Small intestine (tissue), 7 donors: Measurements from ENCODE around the gene WDR37. TPM values are rescaled to one million over a fixed set of nuclear protein-coding genes. Genes with fewer than 3 reads are reported as not detected.

ENCODE experiments used
- DNase-seq, 2 donors: peaks; one replicate each; pipeline versions ENCODE4 v3.0.0 to v3.0.0-alpha.2; 2013
- FAIRE-seq: peaks from 2 replicates; lab custom pipeline; 2012; peaks lifted over from hg19 to GRCh38; lab: Jason Lieb, UNC
- H3K27ac ChIP-seq, 3 donors: one replicate each; pipeline ENCODE4 v1.5.1; 2013; ENCODE audit warnings: low read length in 2 of 3, mild to moderate bottlenecking in 2 of 3, control low read depth in 1 of 3, inconsistent platforms in 1 of 3, low read depth in 1 of 3, moderate library complexity in 1 of 3
- H3K27me3 ChIP-seq, 3 donors: one replicate each; pipeline ENCODE4 v1.6.1; 2013; ENCODE audit warnings: low read length in 3 of 3, inconsistent platforms in 1 of 3; ENCODE audit not compliant: control insufficient read depth in 3 of 3, insufficient read depth in 3 of 3
- H3K36me3 ChIP-seq, 3 donors: one replicate each; pipeline ENCODE4 v1.6.1; 2013; ENCODE audit warnings: low read length in 3 of 3, inconsistent platforms in 1 of 3, low read depth in 1 of 3, mild to moderate bottlenecking in 1 of 3, moderate library complexity in 1 of 3; ENCODE audit not compliant: control insufficient read depth in 3 of 3, insufficient read depth in 2 of 3
- H3K4me1 ChIP-seq, 3 donors: one replicate each; pipeline ENCODE4 v1.6.1; 2013; ENCODE audit warnings: low read length in 2 of 3, inconsistent platforms in 1 of 3, low read depth in 1 of 3, mild to moderate bottlenecking in 1 of 3, moderate library complexity in 1 of 3; ENCODE audit not compliant: control insufficient read depth in 3 of 3, insufficient read depth in 2 of 3
- H3K4me3 ChIP-seq, 3 donors: one replicate each; pipeline ENCODE4 v1.5.1; 2013; ENCODE audit warnings: low read length in 3 of 3, control low read depth in 1 of 3, inconsistent platforms in 1 of 3, low read depth in 1 of 3, mild to moderate bottlenecking in 1 of 3, moderate library complexity in 1 of 3
- H3K9me3 ChIP-seq, 2 donors: one replicate each; pipeline ENCODE4 v1.6.1; 2013; ENCODE audit warnings: low read depth in 1 of 2, low read length in 1 of 2; ENCODE audit not compliant: control insufficient read depth in 2 of 2, insufficient read depth in 1 of 2
- WGBS, 3 donors: extraction: QIAGEN DNeasy Blood & Tissue Kit; methylation state at CpG; one replicate each; pipeline ENCODE4 v1.1.7; 2013; 5-methylcytosine and 5-hydroxymethylcytosine counted together
- polyA plus RNA-seq, 4 donors: library from polyadenylated mRNA; stranded (reverse) in 3 of 4; unstranded in 1 of 4; fragments of 200-250 nt in 3 of 4; fragments of 120-200 nt in 1 of 4; gene quantifications; one replicate each; pipeline versions ENCODE4 v1.2.1 to v1.2.3, GENCODE V29; 2013
- donor health status: healthy with polysubstance abuse.
- donor health status: control.
- donor health status: control.
- donor health status: Bipolar disorder and iron deficiency.
- donor health status: healthy.

WDR37 gene
- polyA plus RNA-seq, 4 donors = 6.8 to 14.8 (median 7.7) TPM

DNA sequence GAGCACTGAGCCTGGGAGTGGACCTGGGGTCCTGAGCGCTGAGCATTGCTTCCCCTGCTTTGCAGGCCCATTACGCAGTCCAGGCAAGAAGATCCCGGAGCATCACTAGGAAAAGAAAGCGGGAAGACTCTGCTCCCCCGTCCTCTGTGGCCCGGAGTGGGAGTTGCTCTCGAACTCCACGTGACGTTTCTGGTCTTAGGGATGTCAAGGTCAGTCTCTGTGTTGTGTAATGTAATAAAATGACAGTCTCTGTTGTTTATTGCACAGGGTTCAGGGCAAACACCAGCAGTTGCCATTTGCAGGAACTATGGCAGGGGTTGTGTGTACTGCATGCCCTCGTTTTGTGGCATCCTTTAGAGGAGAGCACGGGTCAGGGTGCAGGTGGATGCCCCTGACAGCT, 40.5 kb upstream of the WDR37 start:
- FAIRE-seq = no peak
- Histone ChIP-seq H3K27me3 (no peaks in the 10 kb centered on the region), H3K27ac (no peak overlapping the region), H3K36me3 (peaks cover 22 to 59% (median 24%) of the 10 kb centered on the region in 3 donors), H3K4me3 (no peak overlapping the region), H3K9me3 (no peaks in the 10 kb centered on the region), H3K4me1 (no peaks in the 10 kb centered on the region)
- 93 to 97% (median 94%) methylated on average over 11 of the region's 11 CpGs for WGBS, 3 donors
- DNase-seq = no peak

DNA sequence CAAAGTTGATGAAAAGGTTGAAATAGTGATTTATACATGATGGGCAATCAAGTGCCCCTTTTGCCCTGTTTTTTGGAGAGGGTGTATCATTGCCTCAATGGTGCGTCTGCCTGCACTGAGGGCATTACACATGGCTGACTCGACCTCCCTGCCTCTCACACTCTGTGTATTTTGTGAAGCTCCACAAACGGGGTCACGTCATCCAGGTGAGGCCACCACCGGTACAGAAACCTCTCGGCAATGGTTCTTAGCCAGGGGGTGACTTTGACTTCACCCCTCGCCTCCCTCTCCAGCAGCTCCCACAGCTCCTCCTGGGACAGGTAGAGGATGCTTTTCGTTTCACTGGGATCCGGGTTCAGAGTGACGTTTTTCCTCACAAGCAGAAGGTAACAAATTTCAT, 36.8 kb upstream of the WDR37 start:
- Histone ChIP-seq H3K4me1 (no peaks in the 10 kb centered on the region), H3K4me3 (no peak overlapping the region), H3K27ac (no peak overlapping the region), H3K36me3 (peaks cover 9 to 32% (median 14%) of the 10 kb centered on the region in 3 donors), H3K27me3 (no peaks in the 10 kb centered on the region), H3K9me3 (no peaks in the 10 kb centered on the region)
- DNase-seq (no peak), FAIRE-seq (no peak)
- WGBS, 3 donors = 90 to 95% (median 93%) methylated on average over 10 of the region's 10 CpGs

DNA sequence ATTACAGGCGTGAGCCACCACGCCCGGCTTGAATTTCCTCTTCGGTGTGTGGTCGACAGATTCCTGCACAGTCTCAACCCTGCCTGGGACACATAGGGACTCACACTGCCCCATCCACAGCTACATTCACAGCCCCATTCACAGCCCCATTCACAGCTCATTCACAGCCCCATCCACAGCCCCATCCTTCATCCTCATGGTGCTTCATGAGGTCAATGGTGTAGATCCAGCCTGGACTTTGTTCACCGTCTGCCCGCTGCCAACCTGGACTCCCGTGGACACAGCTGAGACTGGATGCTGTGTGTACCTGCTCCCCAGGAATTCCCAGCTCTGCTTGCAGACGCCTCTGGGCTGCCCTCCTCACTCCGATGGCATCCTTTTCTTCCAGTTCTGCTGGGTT, 35.7 kb upstream of the WDR37 start:
- 85 to 92% (median 90%) methylated on average over 10 of the region's 10 CpGs for WGBS, 3 donors
- Histone ChIP-seq H3K27ac (no peak overlapping the region), H3K4me1 (no peaks in the 10 kb centered on the region), H3K4me3 (no peak overlapping the region), H3K27me3 (no peaks in the 10 kb centered on the region), H3K9me3 (no peaks in the 10 kb centered on the region), H3K36me3 (peaks cover 9 to 24% (median 11%) of the 10 kb centered on the region in 3 donors)
- DNase-seq (no peak), FAIRE-seq (no peak)

DNA sequence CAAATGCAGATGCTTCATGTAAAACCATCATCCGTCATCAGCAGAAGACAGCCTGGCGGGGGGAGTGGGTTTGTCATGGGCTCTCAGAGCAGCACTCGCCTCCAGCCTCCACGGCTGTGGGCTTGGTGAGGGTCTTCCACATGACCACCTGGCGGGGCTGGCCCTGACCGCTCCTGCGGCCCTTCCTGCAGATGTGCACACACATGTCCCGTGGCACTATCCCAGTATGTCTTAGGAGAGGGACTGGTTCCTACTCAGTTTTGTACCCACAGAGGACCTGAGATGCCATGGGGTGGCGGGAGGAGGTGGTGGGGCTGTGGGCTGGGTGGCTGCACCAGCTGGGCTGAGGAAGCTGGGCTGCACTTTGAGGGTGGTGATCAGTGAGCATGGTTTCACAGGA, 35.2 kb upstream of the WDR37 start:
- FAIRE-seq (no peak), DNase-seq (no peak)
- Histone ChIP-seq H3K36me3 (peaks cover 7 to 19% (median 9%) of the 10 kb centered on the region in 3 donors), H3K27ac (no peak overlapping the region), H3K9me3 (no peaks in the 10 kb centered on the region), H3K4me1 (no peaks in the 10 kb centered on the region), H3K27me3 (no peaks in the 10 kb centered on the region), H3K4me3 (no peak overlapping the region)
- 93 to 97% (median 96%) methylated on average over 9 of the region's 9 CpGs for WGBS, 3 donors

DNA sequence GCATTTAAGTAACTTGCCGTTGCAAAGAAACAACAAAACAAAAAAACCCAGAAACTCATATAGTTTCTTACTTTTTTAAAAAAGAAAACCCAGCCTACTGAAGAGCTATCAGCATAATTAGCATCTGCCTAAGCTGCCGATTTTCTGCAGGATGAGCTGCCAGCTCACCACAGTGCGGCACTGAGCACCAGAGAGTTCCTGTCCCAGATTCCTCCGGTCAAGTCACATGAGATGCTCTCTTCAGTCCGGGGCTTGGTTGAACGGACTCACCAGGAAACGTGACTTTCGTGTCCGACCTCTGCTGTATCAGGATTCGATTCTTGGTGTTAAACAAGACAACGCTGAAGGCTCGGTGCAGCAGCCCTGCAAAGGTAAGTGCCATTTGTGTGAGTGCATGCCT, 33.8 kb upstream of the WDR37 start:
- WGBS, 3 donors = 82 to 87% (median 87%) methylated on average over 12 of the region's 12 CpGs
- no peaks in the 10 kb centered on the region for H3K4me1 ChIP-seq
- H3K27ac ChIP-seq = no peak overlapping the region
- DNase-seq (no peak), FAIRE-seq (no peak)
- H3K9me3 ChIP-seq = no peaks in the 10 kb centered on the region
- H3K4me3 ChIP-seq = no peak overlapping the region
- no peaks in the 10 kb centered on the region for H3K27me3 ChIP-seq
- H3K36me3 ChIP-seq = peaks cover 4 to 16% (median 6%) of the 10 kb centered on the region in 3 donors

DNA sequence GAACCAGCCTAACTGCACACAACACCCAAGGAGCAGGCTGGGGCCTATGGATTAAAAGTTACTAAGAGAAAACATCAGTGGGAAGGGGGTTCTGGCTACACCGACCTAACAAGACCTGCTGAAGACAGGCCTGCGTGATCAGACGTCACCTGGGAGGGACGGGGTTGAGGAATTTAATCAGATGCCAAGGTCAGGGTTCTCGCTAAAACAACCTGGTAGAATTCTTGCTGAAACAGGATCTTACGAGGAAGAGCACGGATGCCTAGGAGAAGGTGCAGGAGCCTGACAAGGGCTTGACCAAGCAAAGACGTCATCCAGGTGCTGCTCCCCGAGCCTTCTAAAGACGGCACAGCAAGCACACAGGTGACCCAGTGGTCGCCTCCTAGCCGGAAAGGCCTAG, 32.1 kb upstream of the WDR37 start:
- no peaks in the 10 kb centered on the region for H3K9me3 ChIP-seq
- H3K27me3 ChIP-seq = no peaks in the 10 kb centered on the region
- H3K36me3 ChIP-seq = peaks cover 0 to 11% (median 3%) of the 10 kb centered on the region in 3 donors
- FAIRE-seq = no peak
- DNase-seq = no peak
- H3K4me1 ChIP-seq = no peaks in the 10 kb centered on the region
- no peak overlapping the region for H3K27ac ChIP-seq
- no peak overlapping the region for H3K4me3 ChIP-seq
- 95 to 96% (median 95%) methylated on average over 12 of the region's 12 CpGs for WGBS, 3 donors

DNA sequence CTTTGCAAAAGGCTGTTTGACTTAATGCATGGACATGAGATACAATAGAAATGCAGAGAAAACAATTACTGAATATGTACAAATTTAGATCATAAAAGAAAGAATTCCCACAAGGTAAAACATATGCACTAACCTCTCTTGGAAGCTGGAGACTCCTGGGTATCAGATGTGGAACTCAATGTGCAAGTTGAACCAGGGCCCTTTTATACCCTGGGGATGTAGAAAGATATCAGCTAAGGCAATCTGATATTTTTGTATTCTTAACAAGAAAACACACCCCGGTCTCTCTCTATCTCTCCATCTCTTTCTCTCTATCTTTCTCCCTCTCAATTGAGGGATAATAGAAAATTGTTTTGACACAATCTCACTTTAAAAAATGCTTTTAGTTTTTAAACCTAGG, 30.5 kb upstream of the WDR37 start, which contains the start of gene IDI2:
TSS of gene IDI2 (minus strand) at position 177 of the 400 bp plus-strand sequence. CDS start 1,136 bp downstream, outside the sequence.
- no peak within 1 kb of the TSS for H3K27ac ChIP-seq
- no peaks in the 10 kb centered on the region for H3K27me3 ChIP-seq
- no peaks in the 10 kb centered on the region for H3K4me1 ChIP-seq
- FAIRE-seq (no peak), DNase-seq (no peak)
- 92 to 100% (median 92%) methylated on average over 1 of the region's 1 CpG for WGBS, 3 donors
- no peaks in the 10 kb centered on the region for H3K9me3 ChIP-seq
- H3K4me3 ChIP-seq = no peak within 1 kb of the TSS
- H3K36me3 ChIP-seq = peaks cover 0 to 3% (median 0%) of the 10 kb centered on the region in 3 donors

DNA sequence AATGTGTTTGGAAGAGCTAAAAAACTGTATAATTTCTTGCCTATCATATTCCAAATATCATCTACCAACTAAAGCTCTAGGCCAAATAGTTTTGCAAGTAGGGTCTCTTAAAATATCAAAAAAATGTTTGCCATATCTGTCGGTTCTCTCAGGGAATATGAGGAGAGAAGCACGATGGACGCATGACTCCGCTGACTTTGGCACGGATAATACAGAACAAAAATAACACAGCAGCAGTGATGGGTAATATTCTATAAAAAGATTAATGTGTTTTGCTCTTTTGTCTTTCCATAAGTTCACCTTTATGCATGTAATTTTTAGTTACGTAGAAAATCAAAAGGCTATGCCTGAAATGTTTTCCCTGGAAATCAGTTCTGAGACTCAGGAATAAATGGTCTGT, 29.6 kb upstream of the WDR37 start:
- 93 to 98% (median 96%) methylated on average over 6 of the region's 6 CpGs for WGBS, 3 donors
- Histone ChIP-seq H3K27ac (no peak overlapping the region), H3K4me1 (no peaks in the 10 kb centered on the region), H3K9me3 (no peaks in the 10 kb centered on the region), H3K27me3 (no peaks in the 10 kb centered on the region), H3K36me3 (no peaks in the 10 kb centered on the region), H3K4me3 (no peak overlapping the region)
- no peak for FAIRE-seq
- DNase-seq = no peak

DNA sequence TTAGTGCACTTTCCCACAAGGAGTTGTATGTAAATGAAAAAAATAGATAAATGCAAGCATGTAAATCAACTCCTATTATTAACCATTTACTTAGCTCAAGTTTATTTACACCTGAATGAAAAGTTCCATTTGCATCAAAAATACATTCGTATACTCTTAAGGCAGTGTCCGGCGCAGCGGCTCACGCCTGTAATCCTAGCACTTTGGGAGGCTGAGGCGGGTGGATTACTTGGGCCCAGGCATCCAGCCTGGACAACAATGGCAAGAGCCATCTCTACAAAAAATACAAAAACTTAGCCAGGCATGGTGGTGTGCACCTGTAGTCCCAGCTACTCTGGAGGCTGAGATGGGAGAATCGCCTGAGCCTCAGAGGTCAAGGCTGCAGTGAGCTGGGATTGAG, 26.3 kb upstream of the WDR37 start:
- no peaks in the 10 kb centered on the region for H3K4me1 ChIP-seq
- H3K27ac ChIP-seq = no peak overlapping the region
- H3K4me3 ChIP-seq = no peak overlapping the region
- DNase-seq = no peak
- FAIRE-seq = no peak
- 95 to 99% (median 98%) methylated on average over 7 of the region's 7 CpGs for WGBS, 3 donors
- H3K9me3 ChIP-seq = no peaks in the 10 kb centered on the region
- H3K36me3 ChIP-seq = peaks cover 0 to 1% (median 0%) of the 10 kb centered on the region in 3 donors
- H3K27me3 ChIP-seq = no peaks in the 10 kb centered on the region
